Measurements from ENCODE around the gene ZNRF2.

Gene ZNRF2

GRCh38 chr7:30269490-30269889 lies 14.9 kb upstream of the ZNRF2 start:
- Histone ChIP-seq H3K36me3 (ENCODE audit: insufficient read depth, low read length) (no peaks in the 10 kb centered on the region), H3K9me3 (ENCODE audit: low read depth, low read length) (no peaks in the 10 kb centered on the region), H3K9ac (ENCODE audit: insufficient read length) (no peak overlapping the region), H3K4me3 (no peak overlapping the region), H3K27ac (no peak overlapping the region)
- DNase-seq (ENCODE audit: low read depth, low spot score) = no peak
- TF ChIP-seq EZH2 (IDR thresholded peaks at IDR 0.05) (no peak), FOXP2 (optimal IDR thresholded peaks at IDR 0.05; ENCODE audit: control extremely low read depth, extremely low read length, insufficient read depth) (no peak), POLR2AphosphoS5 (IDR thresholded peaks at IDR 0.05; ENCODE audit: borderline replicate concordance, low read depth, low read length) (no peak)

- no peak for DNase-seq (ENCODE audit: low read depth, low spot score)
- Histone ChIP-seq H3K36me3 (ENCODE audit: insufficient read depth, low read length) (no peaks in the 10 kb centered on the region), H3K4me3 (no peak overlapping the region), H3K9ac (ENCODE audit: insufficient read length) (no peak overlapping the region), H3K9me3 (ENCODE audit: low read depth, low read length) (no peaks in the 10 kb centered on the region), H3K27ac (no peak overlapping the region)
- no peak for TF ChIP-seq EZH2 (IDR thresholded peaks at IDR 0.05)
- TF ChIP-seq POLR2AphosphoS5 (IDR thresholded peaks at IDR 0.05; ENCODE audit: borderline replicate concordance, low read depth, low read length) = no peak
- no peak for TF ChIP-seq FOXP2 (optimal IDR thresholded peaks at IDR 0.05; ENCODE audit: control extremely low read depth, extremely low read length, insufficient read depth)
These were observed 13.5 kb upstream of the ZNRF2 start for GRCh38 chr7:30270921-30271320.

DNA sequence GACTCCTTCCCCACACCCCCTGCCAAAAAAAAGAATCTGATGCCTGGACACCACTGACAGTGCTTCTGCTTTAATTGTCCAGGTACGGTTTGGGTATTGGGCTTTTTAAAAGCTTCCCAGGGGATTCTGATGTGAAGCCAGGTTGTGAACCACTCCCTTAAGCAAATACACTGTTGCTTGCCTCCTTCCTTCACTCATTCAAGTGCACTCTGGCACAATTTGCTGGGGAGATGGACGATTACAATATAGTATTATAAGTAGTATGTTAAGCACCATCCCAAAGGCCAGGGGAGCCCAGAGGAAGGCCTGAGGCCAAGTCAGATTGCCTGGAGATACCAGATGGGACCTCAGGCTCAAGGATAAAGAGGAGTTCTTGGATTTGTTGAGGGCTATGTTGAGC lies 12.3 kb upstream of the ZNRF2 start:
- no peak for DNase-seq (ENCODE audit: low read depth, low spot score)
- Histone ChIP-seq H3K36me3 (ENCODE audit: insufficient read depth, low read length) (no peaks in the 10 kb centered on the region), H3K27ac (no peak overlapping the region), H3K9me3 (ENCODE audit: low read depth, low read length) (no peaks in the 10 kb centered on the region), H3K4me3 (no peak overlapping the region), H3K9ac (ENCODE audit: insufficient read length) (no peak overlapping the region)
- TF ChIP-seq FOXP2 (optimal IDR thresholded peaks at IDR 0.05; ENCODE audit: control extremely low read depth, extremely low read length, insufficient read depth) (no peak), EZH2 (IDR thresholded peaks at IDR 0.05) (no peak), POLR2AphosphoS5 (IDR thresholded peaks at IDR 0.05; ENCODE audit: borderline replicate concordance, low read depth, low read length) (no peak)

GRCh38 chr7:30273552-30273951 lies 10.8 kb upstream of the ZNRF2 start:
- DNase-seq (ENCODE audit: low read depth, low spot score) = no peak
- H3K9me3 ChIP-seq (ENCODE audit: low read depth, low read length) = no peaks in the 10 kb centered on the region
- no peak overlapping the region for H3K9ac ChIP-seq (ENCODE audit: insufficient read length)
- H3K4me3 ChIP-seq = no peak overlapping the region
- H3K27ac ChIP-seq = no peak overlapping the region
- no peaks in the 10 kb centered on the region for H3K36me3 ChIP-seq (ENCODE audit: insufficient read depth, low read length)
- TF ChIP-seq FOXP2 (optimal IDR thresholded peaks at IDR 0.05; ENCODE audit: control extremely low read depth, extremely low read length, insufficient read depth) (no peak), POLR2AphosphoS5 (IDR thresholded peaks at IDR 0.05; ENCODE audit: borderline replicate concordance, low read depth, low read length) (no peak), EZH2 (IDR thresholded peaks at IDR 0.05) (no peak)

- DNase-seq (ENCODE audit: low read depth, low spot score) = no peak
- Histone ChIP-seq H3K27ac (no peak overlapping the region), H3K36me3 (ENCODE audit: insufficient read depth, low read length) (no peaks in the 10 kb centered on the region), H3K9me3 (ENCODE audit: low read depth, low read length) (no peaks in the 10 kb centered on the region), H3K4me3 (no peak overlapping the region), H3K9ac (ENCODE audit: insufficient read length) (no peak overlapping the region)
- TF ChIP-seq POLR2AphosphoS5 (IDR thresholded peaks at IDR 0.05; ENCODE audit: borderline replicate concordance, low read depth, low read length) (no peak), FOXP2 (optimal IDR thresholded peaks at IDR 0.05; ENCODE audit: control extremely low read depth, extremely low read length, insufficient read depth) (no peak), EZH2 (IDR thresholded peaks at IDR 0.05) (no peak)
These were observed 9.8 kb upstream of the ZNRF2 start for GRCh38 chr7:30274641-30275040.

DNA sequence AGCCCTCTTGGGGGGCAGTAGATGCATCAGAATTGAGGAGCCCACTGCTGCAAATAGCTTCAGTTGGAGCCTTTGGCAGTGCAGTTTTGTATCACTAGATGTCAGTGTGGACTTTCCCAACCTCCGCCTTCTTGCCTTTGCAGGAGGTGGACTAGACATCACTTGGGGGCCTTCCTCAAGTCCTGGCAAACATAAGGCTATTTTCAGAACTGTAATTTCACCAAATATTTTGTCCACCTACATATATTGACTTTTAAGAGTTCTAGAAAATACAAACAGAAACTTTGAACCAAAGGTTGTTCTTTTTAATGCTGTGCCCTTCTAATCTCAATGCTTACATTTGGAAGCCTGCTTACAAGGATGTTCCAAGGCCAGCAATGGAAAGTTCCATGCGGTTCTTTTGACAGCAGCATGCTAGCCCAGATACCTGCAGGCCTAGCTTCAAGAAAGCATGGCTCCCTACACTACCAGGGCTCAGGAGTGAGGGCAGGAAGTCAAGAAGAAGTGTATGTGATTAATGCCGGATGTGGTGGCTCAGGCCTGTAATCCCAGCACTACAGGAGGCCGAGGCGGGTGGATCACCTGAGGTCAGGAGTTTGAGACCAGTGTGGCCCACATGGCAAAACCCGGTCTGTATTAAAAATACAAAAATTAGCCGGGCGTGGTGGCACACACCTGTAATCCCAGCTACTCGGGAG lies 8.0 kb upstream of the ZNRF2 start:
- no peak for DNase-seq (ENCODE audit: low read depth, low spot score)
- Histone ChIP-seq H3K36me3 (ENCODE audit: insufficient read depth, low read length) (no peaks in the 10 kb centered on the region), H3K27ac (no peak overlapping the region), H3K4me3 (no peak overlapping the region), H3K9ac (ENCODE audit: insufficient read length) (no peak overlapping the region), H3K9me3 (ENCODE audit: low read depth, low read length) (no peaks in the 10 kb centered on the region)
- TF ChIP-seq EZH2 (IDR thresholded peaks at IDR 0.05) (no peak), POLR2AphosphoS5 (IDR thresholded peaks at IDR 0.05; ENCODE audit: borderline replicate concordance, low read depth, low read length) (no peak), FOXP2 (optimal IDR thresholded peaks at IDR 0.05; ENCODE audit: control extremely low read depth, extremely low read length, insufficient read depth) (no peak)

DNA sequence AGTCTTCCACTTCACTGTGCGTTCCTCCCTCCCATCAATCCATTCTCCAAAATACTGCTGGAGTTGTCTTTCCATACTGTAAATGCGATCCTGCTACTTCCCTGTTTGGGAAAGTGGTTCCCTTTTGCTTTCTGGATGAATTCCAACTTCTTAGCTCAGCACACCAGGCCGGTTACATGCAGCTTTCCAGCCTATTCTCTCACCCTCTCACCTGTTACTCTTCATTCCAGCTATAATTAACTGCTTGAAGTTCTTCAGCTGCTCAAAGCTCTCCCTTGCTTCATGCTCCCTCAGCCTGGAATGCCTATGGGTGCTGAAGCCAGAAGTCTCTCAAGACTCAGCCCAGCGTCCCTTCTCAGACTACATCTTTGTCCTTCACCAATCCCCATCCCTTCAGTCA lies 6.0 kb upstream of the ZNRF2 start:
- no peak for TF ChIP-seq POLR2AphosphoS5 (IDR thresholded peaks at IDR 0.05; ENCODE audit: borderline replicate concordance, low read depth, low read length)
- TF ChIP-seq EZH2 (IDR thresholded peaks at IDR 0.05) = no peak
- TF ChIP-seq FOXP2 (optimal IDR thresholded peaks at IDR 0.05; ENCODE audit: control extremely low read depth, extremely low read length, insufficient read depth) = no peak
- DNase-seq (ENCODE audit: low read depth, low spot score) = no peak

GRCh38 chr7:30278849-30279652 lies 5.3 kb upstream of the ZNRF2 start:
- no peaks in the 10 kb centered on the region for H3K36me3 ChIP-seq (ENCODE audit: insufficient read depth, low read length)
- TF ChIP-seq EZH2 (IDR thresholded peaks at IDR 0.05) (no peak), POLR2AphosphoS5 (IDR thresholded peaks at IDR 0.05; ENCODE audit: borderline replicate concordance, low read depth, low read length) (no peak), FOXP2 (optimal IDR thresholded peaks at IDR 0.05; ENCODE audit: control extremely low read depth, extremely low read length, insufficient read depth) (no peak)
- DNase-seq (ENCODE audit: low read depth, low spot score) = no peak
- H3K9ac ChIP-seq (ENCODE audit: insufficient read length) = no peak overlapping the region
- H3K27ac ChIP-seq = no peak overlapping the region
- H3K4me3 ChIP-seq = no peak overlapping the region
- H3K9me3 ChIP-seq (ENCODE audit: low read depth, low read length) = no peaks in the 10 kb centered on the region

More for the DNA sequence above, 6.0 kb upstream of the ZNRF2 start:
- Histone ChIP-seq H3K27ac (no peak overlapping the region), H3K9ac (ENCODE audit: insufficient read length) (no peak overlapping the region), H3K9me3 (ENCODE audit: low read depth, low read length) (no peaks in the 10 kb centered on the region), H3K36me3 (ENCODE audit: insufficient read depth, low read length) (no peaks in the 10 kb centered on the region), H3K4me3 (no peak overlapping the region)

Measured in SK-N-MC (cell line).